Caco-2 (cell line): ENCODE data around the gene UBE2E2. TPM values are rescaled to one million over a fixed set of nuclear protein-coding genes. Genes with fewer than 3 reads are reported as not detected.

Experiments
- BruUV-seq: library from RNA; stranded (reverse); fragments of 400-500 nt; replicated peaks from 2 replicates; lab custom pipeline; 2021; lab: Mats Ljungman, UMichigan
- CTCF ChIA-PET: fragments of 300-600 bp; sonication (Branson Sonifier 250); formaldehyde crosslinking; loops from one replicate; lab custom pipeline; 2022; ENCODE audit warnings: antibody characterized with exemption; lab: Charles Lee
- POLR2A ChIA-PET: fragments of 300-600 bp; sonication (Branson Sonifier 250); formaldehyde crosslinking; loops from one replicate; lab custom pipeline; 2022; ENCODE audit warnings: antibody characterized with exemption; lab: Charles Lee
- DNase-seq, 2 experiments: peaks; one replicate each; pipeline versions ENCODE4 v3.0.0 to v3.0.0-alpha.2; 2020 to 2022
- H3K27me3 ChIP-seq: replicated peaks from 2 replicates; pipeline ENCODE4 v1.6.0; 2011; ENCODE audit warnings: low read length; ENCODE audit not compliant: control insufficient read depth, insufficient read depth
- H3K36me3 ChIP-seq: 2 replicates; pipeline ENCODE4 v1.5.1; 2011; ENCODE audit warnings: low read length; ENCODE audit not compliant: control insufficient read depth, insufficient read depth
- H3K4me1 ChIP-seq: fragments of 250-450 bp; sonication (Bioruptor Pico); 2 replicates; pipeline ENCODE4 v1.5.1; 2020; ENCODE audit warnings: mild to moderate bottlenecking
- H3K4me3 ChIP-seq: 2 replicates; pipeline ENCODE4 v1.5.1; 2011; ENCODE audit warnings: low read depth, mild to moderate bottlenecking, control low read depth, low read length
- H3K9me3 ChIP-seq: fragments of 250-450 bp; sonication (Bioruptor Pico); 2 replicates; pipeline ENCODE4 v1.5.1; 2020; ENCODE audit warnings: mild to moderate bottlenecking, moderate library complexity
- H3K27ac Mint-ChIP-seq: one replicate; pipeline ENCODE4 v1.8.0; 2022; ENCODE audit warnings: mixed read lengths; ENCODE audit not compliant: unreplicated experiment
- H3K27me3 Mint-ChIP-seq: one replicate; pipeline ENCODE4 v1.8.0; 2022; ENCODE audit warnings: mixed read lengths; ENCODE audit not compliant: insufficient read depth, unreplicated experiment
- H3K36me3 Mint-ChIP-seq: one replicate; pipeline ENCODE4 v1.8.0; 2022; ENCODE audit warnings: mild to moderate bottlenecking, mixed read lengths; ENCODE audit not compliant: insufficient read depth, unreplicated experiment
- H3K4me1 Mint-ChIP-seq: one replicate; pipeline ENCODE4 v1.8.0; 2022; ENCODE audit warnings: low read depth, mixed read lengths; ENCODE audit not compliant: unreplicated experiment
- H3K4me3 Mint-ChIP-seq: one replicate; pipeline ENCODE4 v1.8.0; 2022; ENCODE audit warnings: mild to moderate bottlenecking, moderate library complexity, mixed read lengths; ENCODE audit not compliant: unreplicated experiment
- H3K9me3 Mint-ChIP-seq: one replicate; pipeline ENCODE4 v1.8.0; 2022; ENCODE audit warnings: mixed read lengths; ENCODE audit not compliant: unreplicated experiment
- CTCF ChIP-seq, 2 experiments: fragments of 200-600 bp in 1 of 2; IDR thresholded peaks; 1 replicate in 1 of 2; 2 replicates in 1 of 2; pipeline versions ENCODE4 v1.5.1 to v1.8.0; 2011 to 2022; ENCODE audit warnings: antibody characterized with exemption in 1 of 2, control low read depth in 1 of 2, inconsistent platforms in 1 of 2, low read depth in 1 of 2, low read length in 1 of 2, mild to moderate bottlenecking in 1 of 2, moderate library complexity in 1 of 2; ENCODE audit not compliant: insufficient read depth in 1 of 2, severe bottlenecking in 1 of 2, unreplicated experiment in 1 of 2
- intact Hi-C: fragments of 100-400 bp; cut with micrococcal nuclease; formaldehyde crosslinking; loops from one replicate; pipeline ENCODE4 v1.10.0; 2022; ENCODE audit not compliant: unreplicated experiment
- total RNA-seq: library from RNA; stranded (reverse); gene quantifications from 2 replicates; pipeline ENCODE4 v1.2.3, GENCODE V29; 2022

Gene UBE2E2
- total RNA-seq, 1 experiment from 2014 or later, result 83.8 TPM

- H3K36me3 Mint-ChIP-seq, result no peaks in the 10 kb centered on the region
Measured at GRCh38 chr3:23573827-23574226, 370.7 kb downstream of the UBE2E2 start.

GRCh38 chr3:23574822-23575315, 371.7 kb downstream of the UBE2E2 start:
- H3K9me3 Mint-ChIP-seq, result no peaks in the 10 kb centered on the region
- intact Hi-C loops, result no loop called here
- no TSS peak for BruUV-seq
- TF ChIP-seq CTCF (IDR thresholded peaks at IDR 0.05; ENCODE audit: insufficient read depth in 1 of 2, low read depth in 1 of 2, low read length in 1 of 2, severe bottlenecking in 1 of 2, unreplicated experiment in 1 of 2), result no peak
- Histone ChIP-seq H3K27me3 (no peaks in the 10 kb centered on the region), H3K4me3 (no peak overlapping the region), H3K4me1 (no peaks in the 10 kb centered on the region), H3K36me3 (no peaks in the 10 kb centered on the region), H3K9me3 (no peaks in the 10 kb centered on the region)
- no peak overlapping the region for H3K27ac Mint-ChIP-seq
- DNase-seq, result no peak
- no peak overlapping the region for H3K4me3 Mint-ChIP-seq
- H3K4me1 Mint-ChIP-seq, result peaks cover 5% of the 10 kb centered on the region
- ChIA-PET CTCF (no interaction called here), POLR2A (no interaction called here)
- H3K36me3 Mint-ChIP-seq, result no peaks in the 10 kb centered on the region
- H3K27me3 Mint-ChIP-seq, result no peaks in the 10 kb centered on the region

More at GRCh38 chr3:23573827-23574226, 370.7 kb downstream of the UBE2E2 start:
- ChIA-PET POLR2A (no interaction called here), CTCF (no interaction called here)
- H3K27me3 Mint-ChIP-seq, result no peaks in the 10 kb centered on the region
- H3K4me3 ChIP-seq, result no peak overlapping the region
- H3K4me1 ChIP-seq, result no peaks in the 10 kb centered on the region
- H3K9me3 Mint-ChIP-seq, result no peaks in the 10 kb centered on the region
- no peak overlapping the region for H3K4me3 Mint-ChIP-seq
- intact Hi-C loops, result no loop called here
- DNase-seq, result no peak
- no TSS peak for BruUV-seq
- H3K4me1 Mint-ChIP-seq, result no peaks in the 10 kb centered on the region
- no peaks in the 10 kb centered on the region for H3K9me3 ChIP-seq
- no peaks in the 10 kb centered on the region for H3K27me3 ChIP-seq
- no peak overlapping the region for H3K27ac Mint-ChIP-seq
- TF ChIP-seq CTCF (IDR thresholded peaks at IDR 0.05; ENCODE audit: insufficient read depth in 1 of 2, low read depth in 1 of 2, low read length in 1 of 2, severe bottlenecking in 1 of 2, unreplicated experiment in 1 of 2), result no peak
- no peaks in the 10 kb centered on the region for H3K36me3 ChIP-seq

- no peaks in the 10 kb centered on the region for H3K4me1 ChIP-seq
- H3K36me3 ChIP-seq, result no peaks in the 10 kb centered on the region
- BruUV-seq, result no TSS peak
- Mint-ChIP-seq H3K27ac (no peak overlapping the region), H3K36me3 (no peaks in the 10 kb centered on the region), H3K4me1 (peaks cover 13% of the 10 kb centered on the region), H3K9me3 (no peaks in the 10 kb centered on the region), H3K4me3 (no peak overlapping the region), H3K27me3 (no peaks in the 10 kb centered on the region)
- intact Hi-C loops, result no loop called here
- ChIA-PET POLR2A (no interaction called here), CTCF (no interaction called here)
- no peak for TF ChIP-seq CTCF (IDR thresholded peaks at IDR 0.05; ENCODE audit: insufficient read depth in 1 of 2, low read depth in 1 of 2, low read length in 1 of 2, severe bottlenecking in 1 of 2, unreplicated experiment in 1 of 2)
- DNase-seq, result no peak
- no peak overlapping the region for H3K4me3 ChIP-seq
- no peaks in the 10 kb centered on the region for H3K9me3 ChIP-seq
- no peaks in the 10 kb centered on the region for H3K27me3 ChIP-seq
Measured at GRCh38 chr3:23575697-23576096, 372.6 kb downstream of the UBE2E2 start.
